PC-3 (cell line): Measurements from ENCODE around the gene ULBP3. TPM values are rescaled to one million over a fixed set of nuclear protein-coding genes. Genes with fewer than 3 reads are reported as not detected.

Experiments
- ATAC-seq: fragments of 200-7000 bp; cut with Tn5 transposase; 2 replicates; pipeline ENCODE4 v1.9.1; 2020; ENCODE audit warnings: mild to moderate bottlenecking, moderate library complexity
- BruUV-seq: library from RNA; stranded (reverse); fragments of 400-500 nt; replicated peaks from 2 replicates; lab custom pipeline; 2021; lab: Mats Ljungman, UMichigan
- CTCF ChIA-PET: fragments of 300-600 bp; sonication (Branson Sonifier 250); formaldehyde crosslinking; loops from one replicate; lab custom pipeline; 2022; ENCODE audit warnings: antibody characterized with exemption; lab: Charles Lee
- POLR2A ChIA-PET: fragments of 300-600 bp; sonication (Branson Sonifier 250); formaldehyde crosslinking; loops from one replicate; lab custom pipeline; 2022; ENCODE audit warnings: antibody characterized with exemption; ENCODE audit not compliant: unreplicated experiment; lab: Charles Lee
- DNase-seq: peaks from one replicate; pipeline ENCODE4 v3.0.0-alpha.2; 2015
- H2AFZ ChIP-seq: fragments of 300-600 bp; sonication (generic); 2 replicates; pipeline ENCODE4 v1.6.0; 2016; ENCODE audit warnings: antibody characterized with exemption, low read length
- H3F3A ChIP-seq: fragments of 300-600 bp; sonication (generic); one replicate; pipeline ENCODE4 v1.6.0; 2017; ENCODE audit warnings: antibody characterized with exemption, low read length, control low read depth, mild to moderate bottlenecking; ENCODE audit not compliant: unreplicated experiment
- H3K27ac ChIP-seq: fragments of 300-600 bp; sonication (generic); 2 replicates; pipeline ENCODE4 v1.5.1; 2016; ENCODE audit warnings: mild to moderate bottlenecking, low read length
- H3K27me3 ChIP-seq: fragments of 300-600 bp; sonication (generic); 2 replicates; pipeline ENCODE4 v1.6.1; 2016; ENCODE audit warnings: low read length, mixed read lengths
- H3K36me3 ChIP-seq: fragments of 300-600 bp; sonication (generic); 2 replicates; pipeline ENCODE4 v1.6.1; 2016; ENCODE audit warnings: low read depth, mixed run types, low read length, mixed read lengths
- H3K4me1 ChIP-seq: fragments of 300-600 bp; sonication (generic); 2 replicates; pipeline ENCODE4 v1.5.1; 2016; ENCODE audit warnings: low read length; ENCODE audit not compliant: insufficient read depth
- H3K4me2 ChIP-seq: fragments of 300-600 bp; sonication (generic); 2 replicates; pipeline ENCODE4 v1.6.0; 2016; ENCODE audit warnings: low read length
- H3K4me3 ChIP-seq: fragments of 300-600 bp; sonication (generic); 2 replicates; pipeline ENCODE4 v1.5.1; 2016; ENCODE audit warnings: mild to moderate bottlenecking, low read length, mixed read lengths
- H3K79me2 ChIP-seq: fragments of 300-600 bp; sonication (generic); 2 replicates; pipeline ENCODE4 v1.6.1; 2017; ENCODE audit warnings: low read length, mixed read lengths
- H3K9ac ChIP-seq: fragments of 300-600 bp; sonication (generic); 2 replicates; pipeline ENCODE4 v1.6.0; 2016; ENCODE audit warnings: mild to moderate bottlenecking, low read length
- H3K9me2 ChIP-seq: fragments of 300-600 bp; sonication (generic); replicated peaks from 2 replicates; pipeline ENCODE4 v1.6.1; 2016; ENCODE audit warnings: mixed run types, low read length, mixed read lengths
- H3K9me3 ChIP-seq: fragments of 300-600 bp; sonication (generic); 2 replicates; pipeline ENCODE4 v1.6.1; 2016; ENCODE audit warnings: low read length, mixed read lengths
- H4K20me1 ChIP-seq: fragments of 300-600 bp; sonication (generic); 2 replicates; pipeline ENCODE4 v1.6.1; 2016; ENCODE audit warnings: low read length, mixed read lengths
- CTCF ChIP-seq: fragments of 300-600 bp; sonication (generic); conservative IDR thresholded peaks from 2 replicates; pipeline ENCODE4 v1.5.1; 2017; ENCODE audit warnings: antibody characterized with exemption, low read depth, mild to moderate bottlenecking, low read length
- EZH2 ChIP-seq: fragments of 300-600 bp; sonication (generic); IDR thresholded peaks from one replicate; pipeline ENCODE4 v1.6.1; 2017; ENCODE audit warnings: antibody characterized with exemption, mild to moderate bottlenecking, low read length; ENCODE audit not compliant: unreplicated experiment
- EZH2phosphoT487 ChIP-seq: fragments of 300-600 bp; sonication (generic); IDR thresholded peaks from 2 replicates; pipeline ENCODE4 v1.6.1; 2018; ENCODE audit warnings: mild to moderate bottlenecking, antibody characterized with exemption, low read length, borderline replicate concordance
- intact Hi-C: fragments of 100-400 bp; cut with micrococcal nuclease; formaldehyde crosslinking; loops from 2 replicates; pipeline ENCODE4 v1.9.0; 2023
- total RNA-seq: library from RNA; depleted of rRNA; stranded (reverse); fragments of >200 nt; gene quantifications from 2 replicates; pipeline ENCODE4 v1.2.3, GENCODE V29; 2014

The ULBP3 gene
- total RNA-seq, 1 experiment from 2014 or later = 20.5 TPM

DNA sequence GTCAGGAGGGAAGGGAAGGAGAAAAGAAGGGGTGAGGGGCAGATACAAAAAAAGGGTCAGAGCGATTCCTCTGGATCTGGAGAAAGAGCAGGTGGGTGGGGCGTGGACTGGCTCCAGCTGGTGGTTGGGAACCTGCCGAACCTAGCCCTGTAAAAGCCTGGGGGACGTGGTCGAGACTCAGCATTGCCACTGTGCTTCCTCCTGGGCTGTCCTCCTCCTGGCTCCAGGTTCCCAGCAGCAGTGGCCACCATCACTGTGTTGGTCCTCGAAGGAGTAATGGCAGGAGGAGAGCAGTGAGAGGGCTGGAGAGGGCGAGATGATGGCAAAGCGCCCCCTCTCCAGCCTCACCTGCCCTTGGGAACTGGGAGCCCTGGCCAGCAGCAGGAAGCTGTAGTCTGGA lies 40.1 kb downstream of the ULBP3 start:
- Histone ChIP-seq H2AFZ (no peak overlapping the region), H3F3A (no peaks in the 10 kb centered on the region), H3K9me2 (no peaks in the 10 kb centered on the region), H3K9me3 (no peaks in the 10 kb centered on the region), H3K4me2 (no peak overlapping the region), H3K79me2 (no peaks in the 10 kb centered on the region), H3K27ac (no peak overlapping the region), H3K9ac (no peak overlapping the region), H3K27me3 (no peaks in the 10 kb centered on the region), H3K36me3 (no peaks in the 10 kb centered on the region), H3K4me3 (no peak overlapping the region), H4K20me1 (no peaks in the 10 kb centered on the region), H3K4me1 (peaks cover 17% of the 10 kb centered on the region; the same call in 1 of the 2 replicates)
- no peak for DNase-seq
- CTCF ChIA-PET = no interaction called here
- no peak for ATAC-seq
- no peak for TF ChIP-seq EZH2
- TF ChIP-seq CTCF = no peak
- TF ChIP-seq EZH2phosphoT487 = no peak
- POLR2A ChIA-PET = no interaction called here
- intact Hi-C loops = no loop called here
- no TSS peak for BruUV-seq

DNA sequence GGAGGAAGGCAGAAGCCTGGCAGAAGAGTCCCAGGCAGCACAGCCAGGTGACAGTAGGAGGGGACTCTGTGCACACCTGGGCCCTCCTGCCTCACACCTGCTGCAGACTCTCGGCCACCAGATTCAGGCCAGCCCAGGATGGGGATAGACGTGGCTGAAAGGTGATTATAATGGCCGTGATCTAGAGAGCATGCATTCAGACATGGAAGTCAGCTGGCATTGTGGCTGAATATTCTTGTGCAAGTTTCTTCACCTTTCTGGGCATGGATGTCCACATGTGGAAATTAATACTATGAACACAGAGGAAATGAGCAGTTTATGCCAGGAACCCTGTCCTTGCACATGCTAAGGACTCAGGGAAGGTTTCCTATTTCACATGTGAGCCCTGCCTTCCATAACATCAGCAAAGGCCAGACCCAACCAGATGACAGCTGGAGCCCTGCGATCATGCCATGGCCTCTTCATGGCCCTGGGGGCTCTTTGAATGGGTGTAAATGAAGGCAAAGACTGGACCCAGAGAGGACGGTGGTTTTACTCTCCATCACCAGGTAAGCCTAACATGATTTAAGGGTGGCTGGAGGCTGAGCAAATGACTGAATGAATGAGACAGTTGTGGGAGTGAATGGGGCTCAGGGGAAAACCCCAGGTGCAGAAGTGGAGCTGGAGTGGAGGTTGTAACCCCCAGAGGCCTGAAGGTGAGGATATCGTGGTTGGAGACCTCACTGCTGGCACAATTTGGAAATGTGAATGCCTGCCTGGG lies 40.9 kb downstream of the ULBP3 start:
- no peaks in the 10 kb centered on the region for H3K36me3 ChIP-seq
- no peaks in the 10 kb centered on the region for H4K20me1 ChIP-seq
- BruUV-seq = no TSS peak
- TF ChIP-seq EZH2 = no peak
- TF ChIP-seq EZH2phosphoT487 = no peak
- TF ChIP-seq CTCF = no peak
- no peak overlapping the region for H3K4me3 ChIP-seq
- POLR2A ChIA-PET = no interaction called here
- H3K9ac ChIP-seq = no peak overlapping the region
- no peaks in the 10 kb centered on the region for H3K79me2 ChIP-seq
- H3K4me1 ChIP-seq = peaks cover 17% of the 10 kb centered on the region; the same call in 1 of the 2 replicates
- no peaks in the 10 kb centered on the region for H3K9me2 ChIP-seq
- no peaks in the 10 kb centered on the region for H3K27me3 ChIP-seq
- H3K27ac ChIP-seq = no peak overlapping the region
- no peak for DNase-seq
- no peak overlapping the region for H3K4me2 ChIP-seq
- H3F3A ChIP-seq = no peaks in the 10 kb centered on the region
- H2AFZ ChIP-seq = no peak overlapping the region
- no peak for ATAC-seq
- CTCF ChIA-PET = no interaction called here
- intact Hi-C loops = loop anchor here (2.0 kb wide), 1 partner anchor 41 kb away; the partner anchor contains the start of gene ULBP3
- no peaks in the 10 kb centered on the region for H3K9me3 ChIP-seq
